ENCODE results near the gene TSPAN31.

- no peak for TF ChIP-seq EZH2 (IDR thresholded peaks at IDR 0.05; ENCODE audit: insufficient read depth, poor library complexity, severe bottlenecking)
- TF ChIP-seq EZH2phosphoT487 (IDR thresholded peaks at IDR 0.05; ENCODE audit: insufficient read depth, low read depth), result no peak
Measured at GRCh38 chr12:57739914-57740538, 4.8 kb upstream of the TSPAN31 start.

Data from GM23248 (cell line).